Mesothelial cell of epicardium (in vitro differentiated cells): ENCODE data around the gene RERE. TPM values are rescaled to one million over a fixed set of nuclear protein-coding genes. Genes with fewer than 3 reads are reported as not detected.
A peak's percentile ranks its signal among the peaks of the same experiment; 100 is the strongest.

ENCODE experiments used
- DNase-seq, 2 experiments: peaks; one replicate each; pipeline ENCODE4 v3.0.0; 2021; ENCODE audit warnings: low spot score in 2 of 2; ENCODE audit not compliant: unreplicated experiment in 2 of 2
- H3K27ac Mint-ChIP-seq: 2 replicates; pipeline ENCODE4 v1.8.0; 2021; ENCODE audit warnings: mixed read lengths
- H3K27me3 Mint-ChIP-seq: 2 replicates; pipeline ENCODE4 v1.8.0; 2021; ENCODE audit warnings: low read depth, mixed read lengths
- H3K36me3 Mint-ChIP-seq: 2 replicates; pipeline ENCODE4 v1.8.0; 2021; ENCODE audit warnings: mixed read lengths
- H3K4me1 Mint-ChIP-seq: 2 replicates; pipeline ENCODE4 v1.8.0; 2021; ENCODE audit warnings: mixed read lengths
- H3K4me3 Mint-ChIP-seq: 2 replicates; pipeline ENCODE4 v1.8.0; 2021; ENCODE audit warnings: mild to moderate bottlenecking, moderate library complexity, mixed read lengths
- H3K9me3 Mint-ChIP-seq: 2 replicates; pipeline ENCODE4 v1.8.0; 2021; ENCODE audit warnings: mixed read lengths
- microRNA-seq: library from miRNA; unstranded; fragments of <30 nt; microRNA quantifications from one replicate; pipeline ENCODE4 v1.2.0, GENCODE V29; 2021; ENCODE audit warnings: inconsistent platforms, mixed read lengths
- total RNA-seq: library from RNA; stranded (reverse); gene quantifications from 3 replicates; pipeline ENCODE4 v1.2.1, GENCODE V29; 2021
- TF ChIP-seq, protein P1 (sequence below): fragments of 200-600 bp; sonication (generic); IDR thresholded peaks from one replicate; pipeline ENCODE4 v1.5.0; 2021; ENCODE audit warnings: antibody characterized with exemption; ENCODE audit not compliant: unreplicated experiment

The RERE gene
- total RNA-seq, 1 donor from 2014 or later = 187 TPM

DNA sequence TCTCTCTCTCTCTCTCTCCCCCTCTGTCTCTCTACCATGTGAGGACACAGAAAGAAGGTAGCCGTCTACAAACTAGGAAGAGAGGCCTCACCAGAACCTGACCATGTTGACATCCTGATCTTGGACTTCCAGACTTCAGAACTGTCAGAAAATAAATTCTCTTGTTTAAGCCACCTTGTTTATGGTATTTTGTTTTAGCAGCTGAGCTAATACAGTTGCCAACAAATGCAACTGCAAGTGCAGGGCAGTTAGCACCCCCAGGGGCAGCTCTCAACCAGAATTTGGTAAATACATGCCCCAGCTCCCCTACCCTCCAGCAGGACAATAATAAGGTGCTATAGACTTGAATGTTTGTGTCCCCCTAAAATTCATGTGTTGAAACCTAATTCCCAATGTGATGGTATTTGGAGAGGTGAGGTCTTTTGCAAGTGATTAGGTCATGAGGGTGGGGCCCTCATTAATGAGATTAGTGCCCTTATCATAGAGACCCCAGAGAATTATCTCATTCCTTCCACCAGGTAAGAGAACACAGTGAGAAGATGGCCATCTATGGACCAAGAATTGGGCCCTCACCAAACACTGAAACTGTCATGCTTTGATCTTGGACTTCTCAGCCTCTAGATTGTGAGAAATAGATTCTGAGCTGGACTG lies 506.2 kb downstream of the RERE start:
- Mint-ChIP-seq H3K27me3 (no peaks in the 10 kb centered on the region), H3K4me3 (no peak overlapping the region), H3K27ac (no peak overlapping the region), H3K9me3 (peaks cover 4% of the 10 kb centered on the region), H3K36me3 (no peaks in the 10 kb centered on the region), H3K4me1 (peaks cover 31% of the 10 kb centered on the region)
- TF ChIP-seq, protein P1, sequence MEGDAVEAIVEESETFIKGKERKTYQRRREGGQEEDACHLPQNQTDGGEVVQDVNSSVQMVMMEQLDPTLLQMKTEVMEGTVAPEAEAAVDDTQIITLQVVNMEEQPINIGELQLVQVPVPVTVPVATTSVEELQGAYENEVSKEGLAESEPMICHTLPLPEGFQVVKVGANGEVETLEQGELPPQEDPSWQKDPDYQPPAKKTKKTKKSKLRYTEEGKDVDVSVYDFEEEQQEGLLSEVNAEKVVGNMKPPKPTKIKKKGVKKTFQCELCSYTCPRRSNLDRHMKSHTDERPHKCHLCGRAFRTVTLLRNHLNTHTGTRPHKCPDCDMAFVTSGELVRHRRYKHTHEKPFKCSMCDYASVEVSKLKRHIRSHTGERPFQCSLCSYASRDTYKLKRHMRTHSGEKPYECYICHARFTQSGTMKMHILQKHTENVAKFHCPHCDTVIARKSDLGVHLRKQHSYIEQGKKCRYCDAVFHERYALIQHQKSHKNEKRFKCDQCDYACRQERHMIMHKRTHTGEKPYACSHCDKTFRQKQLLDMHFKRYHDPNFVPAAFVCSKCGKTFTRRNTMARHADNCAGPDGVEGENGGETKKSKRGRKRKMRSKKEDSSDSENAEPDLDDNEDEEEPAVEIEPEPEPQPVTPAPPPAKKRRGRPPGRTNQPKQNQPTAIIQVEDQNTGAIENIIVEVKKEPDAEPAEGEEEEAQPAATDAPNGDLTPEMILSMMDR = no peak
- DNase-seq = no peak

DNA sequence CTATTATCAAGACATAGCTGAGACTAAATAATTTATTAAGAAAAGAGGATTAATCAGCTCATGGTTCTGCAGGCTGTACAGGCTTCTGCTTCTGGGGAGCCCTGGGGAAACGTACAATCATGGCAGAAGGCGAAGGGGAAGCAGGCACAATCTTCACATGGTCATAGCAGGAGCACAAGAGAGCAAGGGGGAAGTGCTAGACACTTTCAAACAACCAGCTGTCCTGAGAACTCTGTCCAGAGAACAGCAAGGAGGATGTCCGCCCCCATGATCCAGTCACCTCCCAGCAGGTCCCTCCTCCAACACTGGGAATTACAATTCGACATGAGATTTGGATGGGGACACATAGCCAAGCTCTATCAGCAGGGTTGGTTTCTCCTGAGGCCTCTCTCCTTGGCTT lies 509.8 kb downstream of the RERE start:
- Mint-ChIP-seq H3K4me1 (peaks cover 7% of the 10 kb centered on the region), H3K36me3 (no peaks in the 10 kb centered on the region), H3K27me3 (no peaks in the 10 kb centered on the region), H3K27ac (no peak overlapping the region), H3K9me3 (peaks cover 4% of the 10 kb centered on the region), H3K4me3 (no peak overlapping the region)
- no peak for DNase-seq
- TF ChIP-seq, protein P1 = no peak

DNA sequence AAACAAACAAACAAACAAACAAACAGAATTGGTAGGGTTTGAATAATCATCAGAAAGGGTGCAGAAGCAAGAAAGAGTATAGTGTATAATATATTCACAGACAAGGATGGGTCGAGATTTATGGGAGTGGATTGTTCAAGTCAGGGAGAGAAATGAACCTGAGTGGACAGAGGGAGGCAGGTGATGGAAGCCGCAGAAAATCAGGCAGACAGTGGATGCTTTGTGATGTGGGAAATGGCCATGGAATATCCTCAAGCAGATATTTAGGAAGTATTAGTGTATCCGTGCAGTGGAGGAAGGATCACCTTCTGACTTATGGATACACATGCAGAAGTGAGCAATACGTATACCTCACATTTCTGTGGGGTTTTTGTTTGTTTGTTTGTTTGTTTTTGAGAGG lies 513.6 kb downstream of the RERE start:
- TF ChIP-seq, protein P1 = no peak

DNA sequence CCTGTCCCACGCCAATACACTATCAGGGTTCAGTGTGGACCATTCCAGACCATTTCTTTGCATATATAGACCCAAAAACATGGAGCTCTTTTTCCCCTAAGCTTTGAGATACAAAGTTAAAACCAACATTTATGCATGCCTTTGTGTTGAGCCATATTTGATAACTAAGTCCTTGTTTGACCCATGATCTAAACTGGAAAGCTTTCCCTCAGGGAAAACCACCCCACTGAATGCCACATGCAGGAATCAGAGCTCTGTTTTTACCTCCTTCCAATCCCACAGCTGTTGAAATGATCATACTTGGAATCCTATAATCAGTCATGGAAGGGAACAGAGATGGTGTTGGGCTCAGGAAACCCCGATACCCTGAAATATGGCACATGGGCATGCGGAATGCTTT lies 514.3 kb downstream of the RERE start:
- Mint-ChIP-seq H3K27ac (peak overlapping the region; percentile 88), H3K36me3 (no peaks in the 10 kb centered on the region), H3K9me3 (no peaks in the 10 kb centered on the region), H3K4me1 (peaks cover 28% of the 10 kb centered on the region), H3K4me3 (no peak overlapping the region), H3K27me3 (no peaks in the 10 kb centered on the region)
- TF ChIP-seq, protein P1 = no peak
- no peak for DNase-seq

More for the DNA sequence above, 513.6 kb downstream of the RERE start:
- Mint-ChIP-seq H3K4me1 (peaks cover 28% of the 10 kb centered on the region), H3K9me3 (no peaks in the 10 kb centered on the region), H3K27ac (no peak overlapping the region), H3K36me3 (no peaks in the 10 kb centered on the region), H3K27me3 (no peaks in the 10 kb centered on the region), H3K4me3 (no peak overlapping the region)
- no peak for DNase-seq

Small RNA genes lying within 50 kb of the gene (microRNA-seq; reads per million reads assigned to microRNA genes)
- not detected for gene MIR6728

Other genes starting within 250 kb of the RERE start
- gene ENO1, start 61.0 kb upstream of the RERE start, total RNA-seq = 1,024 to 1,067 TPM (median 1,030 TPM) in 3 replicates
- gene CA6, start 128.2 kb upstream of the RERE start, total RNA-seq = not detected in 3 replicates
- not detected in 3 replicates for gene SLC2A7, start 208.8 kb upstream of the RERE start, total RNA-seq